ENCODE data around the gene PALLD.

PALLD gene

DNA sequence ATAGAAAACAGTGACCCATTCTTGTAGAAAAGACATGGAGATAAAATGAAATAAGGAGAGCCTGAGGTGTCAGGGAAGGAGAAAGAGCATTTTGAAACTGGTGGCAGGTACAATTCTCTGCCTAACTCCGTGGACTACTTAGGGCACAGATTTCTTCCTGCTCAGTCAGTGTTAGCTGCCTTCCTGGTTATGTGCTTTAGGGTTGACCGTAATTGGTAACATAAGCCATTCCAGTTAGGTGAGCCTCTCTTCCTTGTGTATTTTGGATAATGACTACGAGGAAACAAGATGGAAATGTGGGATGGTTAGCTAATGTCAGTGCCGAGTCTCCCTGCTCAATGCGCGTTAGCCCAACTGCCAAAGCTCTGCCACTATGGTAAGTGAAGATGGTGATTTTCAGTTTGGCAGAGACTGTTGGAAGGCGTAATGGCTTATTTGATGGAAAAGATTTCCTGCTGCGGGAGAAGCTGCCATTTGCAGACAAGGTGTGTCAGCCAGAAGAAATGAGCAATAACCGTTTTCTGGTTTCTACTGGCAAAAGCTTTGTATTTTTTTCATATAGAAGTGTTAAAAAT is 339.1 kb downstream of the PALLD start:
- TF ChIP-seq, protein P1, sequence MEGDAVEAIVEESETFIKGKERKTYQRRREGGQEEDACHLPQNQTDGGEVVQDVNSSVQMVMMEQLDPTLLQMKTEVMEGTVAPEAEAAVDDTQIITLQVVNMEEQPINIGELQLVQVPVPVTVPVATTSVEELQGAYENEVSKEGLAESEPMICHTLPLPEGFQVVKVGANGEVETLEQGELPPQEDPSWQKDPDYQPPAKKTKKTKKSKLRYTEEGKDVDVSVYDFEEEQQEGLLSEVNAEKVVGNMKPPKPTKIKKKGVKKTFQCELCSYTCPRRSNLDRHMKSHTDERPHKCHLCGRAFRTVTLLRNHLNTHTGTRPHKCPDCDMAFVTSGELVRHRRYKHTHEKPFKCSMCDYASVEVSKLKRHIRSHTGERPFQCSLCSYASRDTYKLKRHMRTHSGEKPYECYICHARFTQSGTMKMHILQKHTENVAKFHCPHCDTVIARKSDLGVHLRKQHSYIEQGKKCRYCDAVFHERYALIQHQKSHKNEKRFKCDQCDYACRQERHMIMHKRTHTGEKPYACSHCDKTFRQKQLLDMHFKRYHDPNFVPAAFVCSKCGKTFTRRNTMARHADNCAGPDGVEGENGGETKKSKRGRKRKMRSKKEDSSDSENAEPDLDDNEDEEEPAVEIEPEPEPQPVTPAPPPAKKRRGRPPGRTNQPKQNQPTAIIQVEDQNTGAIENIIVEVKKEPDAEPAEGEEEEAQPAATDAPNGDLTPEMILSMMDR (IDR thresholded peaks at IDR 0.05; ENCODE audit: low read depth, low read length) = no peak

DNA sequence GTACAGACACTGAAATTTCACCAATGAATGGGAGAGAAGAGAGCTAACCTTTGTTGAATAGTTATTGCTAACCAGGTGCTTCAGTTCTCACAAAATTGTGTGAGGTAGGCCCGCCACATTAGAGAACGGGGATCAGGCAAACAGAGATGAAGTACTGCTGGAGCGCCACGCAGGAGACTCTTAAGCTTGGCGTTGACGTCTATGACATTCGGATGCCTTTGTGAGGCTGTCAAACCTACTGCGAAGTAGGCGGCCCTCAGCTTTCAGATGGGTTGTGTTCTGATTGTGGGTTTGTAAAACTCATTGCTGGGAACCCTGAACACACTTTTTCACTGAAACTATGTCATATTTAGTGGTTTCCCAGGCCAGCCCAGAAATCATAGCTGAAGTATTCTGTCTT is 339.6 kb downstream of the PALLD start:
- no peak overlapping the region for H3K4me3 ChIP-seq (ENCODE audit: low read depth, low read length)
- H3K9me3 ChIP-seq (ENCODE audit: severe bottlenecking) = no peaks in the 10 kb centered on the region
- H3K36me3 ChIP-seq = no peaks in the 10 kb centered on the region
- no peak for DNase-seq
- TF ChIP-seq, protein P1 (IDR thresholded peaks at IDR 0.05; ENCODE audit: low read depth, low read length) = no peak
- H3K27ac ChIP-seq = no peak overlapping the region
- H3K27me3 ChIP-seq (ENCODE audit: insufficient read depth, low read depth, severe bottlenecking) = no peaks in the 10 kb centered on the region

More for the DNA sequence above, 339.1 kb downstream of the PALLD start:
- Histone ChIP-seq H3K4me3 (ENCODE audit: low read depth, low read length) (no peak overlapping the region), H3K27ac (no peak overlapping the region), H3K27me3 (ENCODE audit: insufficient read depth, low read depth, severe bottlenecking) (no peaks in the 10 kb centered on the region), H3K9me3 (ENCODE audit: severe bottlenecking) (no peaks in the 10 kb centered on the region), H3K36me3 (no peaks in the 10 kb centered on the region)
- no peak for DNase-seq

DNA sequence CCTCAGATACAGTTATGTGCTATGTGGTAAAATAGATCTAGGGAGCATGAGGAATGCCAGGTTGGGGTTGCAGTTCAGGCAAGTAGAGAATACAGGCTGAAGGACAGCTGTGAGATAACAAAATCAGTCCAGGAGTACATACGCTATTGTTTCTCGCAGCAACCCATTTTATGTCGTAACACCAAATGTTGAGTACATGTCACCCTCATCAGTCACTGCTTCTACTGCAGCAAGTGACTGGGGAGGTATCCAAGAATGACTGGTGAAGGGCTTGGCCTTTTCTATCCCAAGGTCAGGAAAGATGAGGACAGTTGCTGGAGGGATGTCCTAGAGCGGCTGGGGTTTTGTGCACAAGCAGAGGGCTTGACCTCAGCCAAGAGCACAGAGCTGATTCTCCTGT is 341.1 kb downstream of the PALLD start:
- TF ChIP-seq, protein P1 (IDR thresholded peaks at IDR 0.05; ENCODE audit: low read depth, low read length) = no peak
- H3K9me3 ChIP-seq (ENCODE audit: severe bottlenecking) = no peaks in the 10 kb centered on the region
- H3K27me3 ChIP-seq (ENCODE audit: insufficient read depth, low read depth, severe bottlenecking) = no peaks in the 10 kb centered on the region
- no peak overlapping the region for H3K27ac ChIP-seq
- no peaks in the 10 kb centered on the region for H3K36me3 ChIP-seq
- no peak overlapping the region for H3K4me3 ChIP-seq (ENCODE audit: low read depth, low read length)
- no peak for DNase-seq

DNA sequence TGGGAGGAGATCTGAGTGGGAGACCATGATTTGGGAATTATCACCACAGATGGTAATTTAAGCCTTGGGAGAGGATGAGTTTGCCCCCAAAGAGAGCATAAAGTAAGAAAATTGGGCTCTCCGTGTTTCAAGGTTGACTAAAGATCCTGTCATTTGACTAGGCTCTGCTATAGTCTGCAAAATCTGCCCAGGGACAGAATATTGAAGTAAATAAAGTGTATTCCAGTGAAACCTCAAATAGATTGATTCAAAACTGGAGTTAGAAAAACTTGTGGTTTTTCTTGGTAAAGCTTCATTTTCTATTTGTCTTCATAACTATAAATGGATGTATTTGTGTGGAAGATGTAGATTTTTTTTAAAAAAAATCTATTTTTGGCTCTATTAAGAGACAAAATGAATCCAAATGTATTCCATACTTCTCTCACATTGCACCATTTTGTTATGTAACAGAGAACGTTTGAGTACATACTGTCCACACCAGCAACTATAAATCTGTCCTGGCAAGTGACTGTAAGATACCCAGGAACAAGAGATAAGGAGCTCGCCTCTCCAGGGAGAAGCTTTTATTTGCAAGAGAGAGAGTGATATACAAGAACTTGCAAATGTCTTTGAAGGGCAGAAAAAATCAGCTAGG is 343.0 kb downstream of the PALLD start:
- no peak for DNase-seq
- H3K36me3 ChIP-seq = no peaks in the 10 kb centered on the region
- no peak overlapping the region for H3K27ac ChIP-seq
- no peak overlapping the region for H3K4me3 ChIP-seq (ENCODE audit: low read depth, low read length)
- TF ChIP-seq, protein P1 (IDR thresholded peaks at IDR 0.05; ENCODE audit: low read depth, low read length) = no peak
- H3K9me3 ChIP-seq (ENCODE audit: severe bottlenecking) = no peaks in the 10 kb centered on the region
- no peaks in the 10 kb centered on the region for H3K27me3 ChIP-seq (ENCODE audit: insufficient read depth, low read depth, severe bottlenecking)

DNA sequence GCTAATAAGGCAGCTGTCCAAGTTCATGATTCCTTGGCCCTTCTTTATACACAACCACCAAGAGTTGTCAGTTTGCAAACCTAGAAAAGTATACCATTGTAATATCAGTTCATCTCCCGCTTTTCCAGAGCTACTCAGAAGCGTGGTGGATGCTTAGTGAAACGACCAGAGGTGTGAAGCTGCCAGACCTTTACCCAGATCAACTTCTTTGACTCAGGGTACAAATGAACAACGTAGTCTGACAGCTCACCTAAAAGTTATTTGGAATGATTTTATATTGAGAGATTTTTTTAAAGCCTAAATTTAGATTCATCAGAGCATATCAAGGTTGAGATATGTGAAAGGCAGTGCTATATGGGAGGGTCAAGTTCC is 343.5 kb downstream of the PALLD start:
- Histone ChIP-seq H3K36me3 (no peaks in the 10 kb centered on the region), H3K27ac (no peak overlapping the region), H3K4me3 (ENCODE audit: low read depth, low read length) (no peak overlapping the region), H3K9me3 (ENCODE audit: severe bottlenecking) (no peaks in the 10 kb centered on the region), H3K27me3 (ENCODE audit: insufficient read depth, low read depth, severe bottlenecking) (no peaks in the 10 kb centered on the region)
- DNase-seq = no peak
- TF ChIP-seq, protein P1 (IDR thresholded peaks at IDR 0.05; ENCODE audit: low read depth, low read length) = no peak

Data from WERI-Rb-1 (cell line).